Endothelial cell of umbilical vein (primary cell): ENCODE data around the gene CTBP1. TPM values are rescaled to one million over a fixed set of nuclear protein-coding genes. Genes with fewer than 3 reads are reported as not detected.

Experiments
- BruUV-seq: library from RNA; stranded (reverse); fragments of 400-500 nt; replicated peaks from 2 replicates; lab custom pipeline; 2021; lab: Mats Ljungman, UMichigan
- CTCF ChIA-PET: fragments of 300-600, 350-600 bp; sonication (Branson Sonifier 250); formaldehyde crosslinking; loops from one replicate; lab custom pipeline; 2021; ENCODE audit warnings: antibody characterized with exemption, inconsistent platforms; lab: Charles Lee
- POLR2A ChIA-PET: fragments of 300-600, 350-600 bp; sonication (Branson Sonifier 250); formaldehyde crosslinking; loops from one replicate; lab custom pipeline; 2021; ENCODE audit warnings: antibody characterized with exemption, inconsistent platforms; lab: Charles Lee
- DNase-seq: peaks from one replicate; pipeline ENCODE4 v3.0.0-alpha.2; 2011; ENCODE audit warnings: low read depth, low spot score
- FAIRE-seq: peaks from 2 replicates; lab custom pipeline; 2011; peaks lifted over from hg19 to GRCh38; lab: Jason Lieb, UNC
- H2AFZ ChIP-seq: 2 replicates; pipeline ENCODE4 v1.6.0; 2012; ENCODE audit warnings: low read depth, low read length, control low read depth, inconsistent platforms
- H3K27ac ChIP-seq: 2 replicates; pipeline ENCODE4 v1.5.1; 2011; ENCODE audit warnings: low read depth, mild to moderate bottlenecking, control low read depth, low read length, moderate library complexity; ENCODE audit not compliant: insufficient read depth
- H3K27me3 ChIP-seq, 2 experiments: 2 replicates each; pipeline versions ENCODE4 v1.6.0 to v1.6.1; 2011; ENCODE audit warnings: low read length in 2 of 2, mixed read lengths in 1 of 2; ENCODE audit not compliant: control insufficient read depth in 2 of 2, insufficient read depth in 2 of 2
- H3K36me3 ChIP-seq, 2 experiments: 2 replicates in 1 of 2; 3 replicates in 1 of 2; pipeline ENCODE4 v1.5.1; 2011; ENCODE audit warnings: low read length in 2 of 2, mild to moderate bottlenecking in 1 of 2, moderate library complexity in 1 of 2; ENCODE audit not compliant: control insufficient read depth in 2 of 2, insufficient read depth in 2 of 2; ENCODE audit errors: extremely low read depth in 1 of 2
- H3K4me1 ChIP-seq: 3 replicates; pipeline ENCODE4 v1.5.1; 2011; ENCODE audit warnings: mild to moderate bottlenecking, low read length; ENCODE audit not compliant: control insufficient read depth, insufficient read depth; ENCODE audit errors: extremely low read depth
- H3K4me2 ChIP-seq: 2 replicates; pipeline ENCODE4 v1.6.1; 2011; ENCODE audit warnings: low read length, control low read depth, mixed read lengths; ENCODE audit not compliant: insufficient read depth
- H3K4me3 ChIP-seq, 3 experiments: fragments of 200-600 bp in 1 of 3; sonication (generic), shearing (Covaris generic) in 1 of 3; replicated peaks in 1 of 3; 2 replicates each; pipeline ENCODE4 v1.5.1; 2011 to 2016; ENCODE audit warnings: control low read depth in 3 of 3, low read length in 3 of 3, mild to moderate bottlenecking in 2 of 3, inconsistent platforms in 1 of 3, low read depth in 1 of 3, moderate library complexity in 1 of 3; ENCODE audit not compliant: insufficient read depth in 1 of 3
- H3K79me2 ChIP-seq: 2 replicates; pipeline ENCODE4 v1.6.0; 2012; ENCODE audit warnings: low read length, inconsistent platforms; ENCODE audit not compliant: control insufficient read depth, insufficient read depth
- H3K9ac ChIP-seq: replicated peaks from 2 replicates; pipeline ENCODE3; 2011; ENCODE audit warnings: low read length, control low read depth; ENCODE audit not compliant: insufficient read depth; ENCODE audit errors: extremely low read depth
- H3K9me1 ChIP-seq: replicated peaks from 3 replicates; pipeline ENCODE4 v1.6.0; 2011; ENCODE audit warnings: mild to moderate bottlenecking, low read length; ENCODE audit not compliant: control insufficient read depth, insufficient read depth; ENCODE audit errors: extremely low read depth
- H3K9me3 ChIP-seq: replicated peaks from 2 replicates; pipeline ENCODE4 v1.5.1; 2012; ENCODE audit warnings: low read length, inconsistent platforms; ENCODE audit not compliant: control insufficient read depth, insufficient read depth
- H4K20me1 ChIP-seq: replicated peaks from 2 replicates; pipeline ENCODE3; 2011; ENCODE audit warnings: mild to moderate bottlenecking, low read length; ENCODE audit not compliant: control insufficient read depth, insufficient read depth; ENCODE audit errors: extremely low read depth
- CTCF ChIP-seq, 2 donors: IDR thresholded peaks; 1 replicate in 1 of 2; 2 replicates in 1 of 2; pipeline ENCODE4 v1.5.1; 2011; ENCODE audit warnings: low read length in 2 of 2, mild to moderate bottlenecking in 2 of 2, moderate library complexity in 2 of 2, control low read depth in 1 of 2, inconsistent platforms in 1 of 2, low read depth in 1 of 2; ENCODE audit not compliant: insufficient read depth in 1 of 2; ENCODE audit errors: extremely low read depth in 1 of 2
- EZH2 ChIP-seq: IDR thresholded peaks from 2 replicates; pipeline ENCODE4 v1.6.1; 2012; ENCODE audit warnings: borderline replicate concordance, low read depth, mild to moderate bottlenecking, moderate library complexity, low read length, inconsistent platforms; ENCODE audit not compliant: severe bottlenecking
- FOS ChIP-seq: IDR thresholded peaks from 2 replicates; pipeline ENCODE4 v1.6.1; 2011; ENCODE audit warnings: mild to moderate bottlenecking, low read length, moderate library complexity, borderline replicate concordance; ENCODE audit not compliant: insufficient read depth
- GATA2 ChIP-seq: IDR thresholded peaks from 2 replicates; pipeline ENCODE4 v1.7.0; 2011; ENCODE audit warnings: low read depth, mild to moderate bottlenecking, moderate library complexity, mixed read lengths, low read length; ENCODE audit not compliant: insufficient read length, insufficient read depth
- JUN ChIP-seq: IDR thresholded peaks from 2 replicates; pipeline ENCODE4 v1.6.1; 2011; ENCODE audit warnings: borderline replicate concordance, low read depth; ENCODE audit not compliant: insufficient read length, insufficient read depth
- MAX ChIP-seq: IDR thresholded peaks from 2 replicates; pipeline ENCODE4 v1.6.1; 2011; ENCODE audit not compliant: insufficient read depth, insufficient read length
- MYC ChIP-seq: IDR thresholded peaks from one replicate; pipeline ENCODE4 v1.6.1; 2011; ENCODE audit warnings: mild to moderate bottlenecking, low read depth, low read length
- POLR2A ChIP-seq: IDR thresholded peaks from 2 replicates; pipeline ENCODE4 v1.6.1; 2012; ENCODE audit warnings: low read depth, mild to moderate bottlenecking, control low read depth, low read length
- POLR2AphosphoS5 ChIP-seq: IDR thresholded peaks from 2 replicates; pipeline ENCODE4 v1.6.1; 2012; ENCODE audit warnings: low read depth, mild to moderate bottlenecking, control low read depth, low read length, moderate library complexity; ENCODE audit not compliant: insufficient read depth
- dilution Hi-C: fragments of 300-500 bp; cut with MboI; formaldehyde crosslinking; loops from one replicate; pipeline ENCODE4 v1.15.0; 2019; ENCODE audit warnings: low sequenced_read_pairs; ENCODE audit not compliant: extremely low pct_ligation_motif_present
- intact Hi-C: fragments of 100-400 bp; cut with micrococcal nuclease; formaldehyde crosslinking; loops from one replicate; pipeline ENCODE4 v1.10.0; 2022
- polyA plus RNA-seq, 4 experiments: library from polyadenylated mRNA; depleted of rRNA in 3 of 4; stranded (reverse) in 3 of 4; unstranded in 1 of 4; fragments of >200 nt; gene quantifications; 2 replicates each; pipeline versions ENCODE4 v1.2.1 to v1.2.3, GENCODE V29; 2011 to 2012; ENCODE audit warnings: missing spikeins in 1 of 4
- total RNA-seq: library from RNA; stranded (reverse); gene quantifications from 2 replicates; pipeline ENCODE4 v1.2.3, GENCODE V29; 2021

The CTBP1 gene
- total and polyA plus RNA-seq, 2 donors (not counting 3 experiments of a cell fraction or from before 2014, with no cell fraction given): 165 to 167 TPM

GRCh38 chr4:1213336-1213995 is 35.5 kb downstream of the CTBP1 start:
- H3K4me3 ChIP-seq: no peak overlapping the region
- H3K36me3 ChIP-seq: peaks cover 8 to 39% of the 10 kb centered on the region in 2 experiments
- no peak overlapping the region for H3K4me2 ChIP-seq
- no peaks in the 10 kb centered on the region for H3K27me3 ChIP-seq
- no peaks in the 10 kb centered on the region for H3K4me1 ChIP-seq
- DNase-seq: no peak
- FAIRE-seq: no peak
- H3K9me3 ChIP-seq: no peaks in the 10 kb centered on the region
- ChIA-PET POLR2A (no interaction called here), CTCF (no interaction called here)
- BruUV-seq: no TSS peak
- H3K9me1 ChIP-seq: no peaks in the 10 kb centered on the region
- TF ChIP-seq CTCF (IDR thresholded peaks at IDR 0.05; ENCODE audit: extremely low read depth in 1 of 2, insufficient read depth in 1 of 2, low read depth in 1 of 2, low read length in 2 of 2) (no peak), POLR2AphosphoS5 (no peak), MAX (no peak), EZH2 (no peak), JUN (no peak), POLR2A (no peak), FOS (no peak), GATA2 (no peak), MYC (no peak)
- H3K27ac ChIP-seq: no peak overlapping the region
- intact Hi-C loops: no loop called here
- H3K9ac ChIP-seq: no peak overlapping the region
- H3K79me2 ChIP-seq: no peaks in the 10 kb centered on the region
- dilution Hi-C loops: no loop called here
- no peaks in the 10 kb centered on the region for H4K20me1 ChIP-seq
- H2AFZ ChIP-seq: no peak overlapping the region
